IMR-90 (cell line): ENCODE results near the gene MTHFD2. TPM values are rescaled to one million over a fixed set of nuclear protein-coding genes. Genes with fewer than 3 reads are reported as not detected.

Experiments
- ATAC-seq: fragments of 200-7000 bp; cut with Tn5 transposase; 2 replicates; pipeline ENCODE4 v1.9.1; 2020; ENCODE audit warnings: low read depth, mild to moderate bottlenecking, moderate library complexity
- BruUV-seq: library from RNA; stranded (reverse); fragments of 400-500 nt; replicated peaks from 2 replicates; lab custom pipeline; 2021; lab: Mats Ljungman, UMichigan
- CTCF ChIA-PET: fragments of 300-600 bp; formaldehyde crosslinking; extraction: SDS; loops from one replicate; lab custom pipeline; 2021; ENCODE audit warnings: antibody characterized with exemption; lab: Yijun Ruan, JAX
- POLR2A ChIA-PET: fragments of 300-600 bp; sonication (Branson Sonifier 250); formaldehyde crosslinking; loops from one replicate; lab custom pipeline; 2022; ENCODE audit warnings: antibody characterized with exemption; ENCODE audit not compliant: unreplicated experiment; lab: Charles Lee
- DNase-seq: peaks from one replicate; pipeline ENCODE4 v3.0.0; 2013
- H2AFZ ChIP-seq: replicated peaks from 2 replicates; pipeline ENCODE3; 2013; ENCODE audit warnings: low read length, mild to moderate bottlenecking; ENCODE audit not compliant: poor library complexity
- H2AK5ac ChIP-seq: 2 replicates; pipeline ENCODE4 v1.6.1; 2013; ENCODE audit warnings: low read depth, low read length, inconsistent platforms
- H2AK9ac ChIP-seq: replicated peaks from 2 replicates; pipeline ENCODE3; 2013; ENCODE audit warnings: mild to moderate bottlenecking, low read depth, low read length, moderate library complexity; ENCODE audit not compliant: poor library complexity
- H2BK120ac ChIP-seq: 2 replicates; pipeline ENCODE4 v1.6.1; 2013; ENCODE audit warnings: low read depth, low read length, inconsistent platforms
- H2BK15ac ChIP-seq: 3 replicates; pipeline ENCODE4 v1.6.1; 2013; ENCODE audit warnings: low read depth, low read length, inconsistent platforms
- H2BK20ac ChIP-seq: 2 replicates; pipeline ENCODE4 v1.6.1; 2013; ENCODE audit warnings: low read depth, mild to moderate bottlenecking, inconsistent platforms, low read length, moderate library complexity
- H2BK5ac ChIP-seq: 2 replicates; pipeline ENCODE4 v1.6.1; 2013; ENCODE audit warnings: mild to moderate bottlenecking, low read depth, low read length, inconsistent platforms; ENCODE audit not compliant: poor library complexity, severe bottlenecking
- H3K14ac ChIP-seq: replicated peaks from 2 replicates; pipeline ENCODE4 v1.6.1; 2013; ENCODE audit warnings: low read depth, low read length, inconsistent platforms
- H3K18ac ChIP-seq: 2 replicates; pipeline ENCODE4 v1.6.1; 2013; ENCODE audit warnings: low read depth, low read length, control low read depth
- H3K23ac ChIP-seq: 2 replicates; pipeline ENCODE4 v1.6.1; 2013; ENCODE audit warnings: low read depth, low read length, inconsistent platforms
- H3K27ac ChIP-seq: 2 replicates; pipeline ENCODE4 v1.5.1; 2013; ENCODE audit warnings: mild to moderate bottlenecking, control low read depth, low read length; ENCODE audit not compliant: insufficient read depth
- H3K27me3 ChIP-seq: 2 replicates; pipeline ENCODE4 v1.6.1; 2013; ENCODE audit warnings: low read length; ENCODE audit not compliant: control insufficient read depth, insufficient read depth
- H3K36me3 ChIP-seq: 2 replicates; pipeline ENCODE4 v1.6.1; 2013; ENCODE audit warnings: low read length, mixed read lengths; ENCODE audit not compliant: control insufficient read depth, insufficient read depth
- H3K4ac ChIP-seq: 2 replicates; pipeline ENCODE4 v1.6.1; 2013; ENCODE audit warnings: low read depth, low read length, inconsistent platforms
- H3K4me1 ChIP-seq: 2 replicates; pipeline ENCODE4 v1.6.1; 2013; ENCODE audit warnings: low read length, mixed read lengths; ENCODE audit not compliant: control insufficient read depth, insufficient read depth
- H3K4me2 ChIP-seq: 2 replicates; pipeline ENCODE4 v1.6.1; 2013; ENCODE audit warnings: low read depth, mild to moderate bottlenecking, control low read depth, low read length, moderate library complexity
- H3K4me3 ChIP-seq: 2 replicates; pipeline ENCODE4 v1.5.1; 2013; ENCODE audit warnings: low read depth, mild to moderate bottlenecking, control low read depth, low read length, moderate library complexity; ENCODE audit not compliant: insufficient read depth
- H3K56ac ChIP-seq: 2 replicates; pipeline ENCODE4 v1.6.1; 2013; ENCODE audit warnings: low read length, inconsistent platforms; ENCODE audit not compliant: insufficient read depth; ENCODE audit errors: extremely low read depth
- H3K79me1 ChIP-seq, 2 experiments: 2 replicates each; pipeline ENCODE4 v1.6.1; 2013; ENCODE audit warnings: low read length in 2 of 2, inconsistent platforms in 1 of 2, low read depth in 1 of 2
- H3K9ac ChIP-seq: 2 replicates; pipeline ENCODE4 v1.6.1; 2013; ENCODE audit warnings: low read depth, low read length, control low read depth
- H3K9me1 ChIP-seq: 2 replicates; pipeline ENCODE4 v1.6.1; 2013; ENCODE audit warnings: low read length, inconsistent platforms; ENCODE audit not compliant: insufficient read depth
- H3K9me3 ChIP-seq: 2 replicates; pipeline ENCODE4 v1.6.1; 2013; ENCODE audit warnings: low read length; ENCODE audit not compliant: control insufficient read depth, insufficient read depth
- H4K20me1 ChIP-seq: 2 replicates; pipeline ENCODE4 v1.6.1; 2013; ENCODE audit warnings: low read length, inconsistent platforms; ENCODE audit not compliant: insufficient read depth
- H4K5ac ChIP-seq: 2 replicates; pipeline ENCODE4 v1.6.1; 2013; ENCODE audit warnings: mild to moderate bottlenecking, low read depth, low read length, control low read depth
- H4K8ac ChIP-seq, 2 experiments: 2 replicates each; pipeline ENCODE4 v1.6.1; 2013; ENCODE audit warnings: low read depth in 2 of 2, low read length in 2 of 2, control low read depth in 1 of 2, inconsistent platforms in 1 of 2
- H4K91ac ChIP-seq: 2 replicates; pipeline ENCODE4 v1.6.1; 2013; ENCODE audit warnings: low read depth, low read length, inconsistent platforms; ENCODE audit not compliant: insufficient read depth
- SMC3 ChIP-seq: fragments of 150-350 bp; IDR thresholded peaks from 2 replicates; pipeline ENCODE4 v1.6.1; 2016; ENCODE audit warnings: low read depth, mild to moderate bottlenecking, antibody characterized with exemption, low read length, moderate library complexity
- USF2 ChIP-seq: fragments of 150-350 bp; IDR thresholded peaks from 2 replicates; pipeline ENCODE4 v1.6.1; 2017; ENCODE audit warnings: mild to moderate bottlenecking, antibody characterized with exemption, low read length, low read depth
- WGBS, 2 experiments: methylation state at CpG; one replicate each; pipeline versions ENCODE4 v1.1.5 to v1.1.7; 2013; ENCODE audit warnings: missing lambda C conversion rate in 2 of 2; ENCODE audit not compliant: insufficient read length in 1 of 2; ENCODE audit errors: extremely low coverage in 2 of 2; 5-methylcytosine and 5-hydroxymethylcytosine counted together
- dilution Hi-C: fragments of 300-500 bp; cut with HindIII; formaldehyde crosslinking; loops from one replicate; pipeline ENCODE4 v1.14.3; 2018; ENCODE audit warnings: low sequenced_read_pairs; ENCODE audit not compliant: unreplicated experiment
- in situ Hi-C: fragments of 300-500 bp; cut with MboI; formaldehyde crosslinking; loops from 3 replicates; pipeline ENCODE4 v1.14.3; 2019; ENCODE audit warnings: low sequenced_read_pairs, inconsistent platforms, mixed read lengths
- intact Hi-C: fragments of 100-400 bp; cut with micrococcal nuclease; formaldehyde crosslinking; loops from 2 replicates; pipeline ENCODE4 v1.10.0; 2022
- polyA plus RNA-seq, 3 experiments: library from polyadenylated mRNA; depleted of rRNA; stranded (reverse); fragments of >200 nt; gene quantifications; 2 replicates each; pipeline ENCODE4 v1.2.3, GENCODE V29; 2012; ENCODE audit warnings: low replicate concordance in 1 of 3
- total RNA-seq: library from RNA; depleted of rRNA; stranded (reverse); fragments of >200 nt; gene quantifications from 2 replicates; pipeline ENCODE4 v1.2.3, GENCODE V29; 2012

Gene MTHFD2
- total and polyA plus RNA-seq, 2 of the 4 experiments (the other 2 are of a cell fraction), result 66.8 to 122 TPM

DNA sequence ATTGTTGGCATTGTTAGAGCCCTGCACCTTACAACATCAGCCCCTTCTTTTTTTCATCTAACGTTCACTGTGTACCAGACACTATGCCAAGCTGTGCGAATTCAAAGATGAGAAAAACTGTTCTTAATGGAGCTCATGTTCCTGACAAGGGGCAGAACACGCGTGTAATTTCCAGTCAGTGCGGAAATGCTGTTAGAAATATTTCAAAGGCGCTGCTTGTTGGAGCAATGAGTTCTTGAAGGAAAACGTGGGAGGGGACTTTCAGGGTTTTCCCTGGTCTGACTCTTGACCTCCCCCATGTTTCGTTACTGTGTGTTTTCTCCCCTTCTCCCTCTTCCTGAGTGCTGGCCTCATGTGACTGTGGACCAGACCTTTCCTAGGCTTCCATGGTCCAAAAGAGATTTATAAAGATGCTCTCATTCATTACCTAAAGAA is 1.5 kb downstream of the MTHFD2 start:
- Histone ChIP-seq H3K36me3 (peaks cover 5% of the 10 kb centered on the region; the same call in 1 of the 2 replicates), H3K18ac (peak overlapping the region; percentile 6), H3K56ac (peak overlapping the region; percentile 78; the same call in 1 of the 2 replicates), H4K91ac (peak overlapping the region; percentile 20; the same call in 1 of the 2 replicates), H4K5ac (peak overlapping the region; percentile 57; the same call in 1 of the 2 replicates), H4K20me1 (peaks cover 56% of the 10 kb centered on the region), H3K27ac (peak overlapping the region; percentile 86), H3K79me1 (peaks cover 3 to 45% of the 10 kb centered on the region in 2 experiments; a peak in 3 of 4 replicates), H2BK20ac (no peak overlapping the region), H3K4ac (peak overlapping the region; percentile 75; the same call in 1 of the 2 replicates), H2AK9ac (peak overlapping the region; percentile 13), H3K9me1 (peaks cover 22% of the 10 kb centered on the region), H3K4me2 (peak overlapping the region; percentile 86), H2BK120ac (0 out of 2 replicates have a peak overlapping the region, but pooled peaks have one; percentile 4), H3K4me1 (peaks cover 5% of the 10 kb centered on the region), H3K27me3 (no peaks in the 10 kb centered on the region), H2BK5ac (peak overlapping the region; percentile 21), H3K4me3 (peak overlapping the region; percentile 80), H3K9ac (peak overlapping the region; percentile 95), H4K8ac (peak overlapping the region in 1 of 2 experiments; percentile 3; a peak in 2 of 4 replicates), H3K9me3 (no peaks in the 10 kb centered on the region), H3K23ac (peak overlapping the region; percentile 61), H2AK5ac (peak overlapping the region; percentile 66; the same call in 1 of the 2 replicates), H2AFZ (peak overlapping the region; percentile 50), H2BK15ac (no peak overlapping the region), H3K14ac (peak overlapping the region; percentile 92)
- no peak for TF ChIP-seq USF2
- TF ChIP-seq SMC3, result no peak
- intact Hi-C loops, result no loop called here
- TSS peak; percentile 36 for BruUV-seq
- ATAC-seq, result no peak
- in situ Hi-C loops, result no loop called here
- ChIA-PET CTCF (interaction anchor here (0.7 kb wide), 1 partner anchor 135 kb away, joined by 5 read pairs; no protein-coding TSS in a partner anchor), POLR2A (interaction anchor here (0.6 to 1.1 kb wide), 2 partner anchors 11 to 18 kb away, joined by 3 to 8 read pairs; no protein-coding TSS in a partner anchor)
- WGBS, 2 experiments, result 22% methylated on average over 6 of the region's 8 CpGs; no CpG with 5 or more reads in 1 of the 2 experiments
- dilution Hi-C loops, result no loop called here
- DNase-seq, result peak; percentile 12
